Measurements from ENCODE around the gene CTBP2.

The CTBP2 gene

DNA sequence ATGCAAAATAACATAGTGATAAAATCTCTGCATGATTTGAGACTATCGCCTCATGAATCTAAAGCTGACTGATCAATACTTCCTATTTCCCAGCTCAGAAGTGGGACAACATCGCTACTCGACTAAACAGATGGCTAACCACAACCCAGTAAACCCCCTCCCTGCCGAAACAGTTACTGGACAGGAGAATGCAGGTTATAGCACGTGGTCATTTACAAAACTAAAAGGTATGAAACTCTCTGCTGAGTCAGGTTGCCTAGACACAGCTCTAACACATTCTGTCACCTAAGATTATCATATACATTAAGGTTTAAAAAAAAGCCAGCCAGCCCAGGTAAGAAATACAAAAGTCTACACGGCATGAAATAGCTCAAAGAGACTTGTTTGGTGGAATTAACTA, 64.0 kb downstream of the CTBP2 start:
- H3K4me3 ChIP-seq (ENCODE audit: low read length): no peak overlapping the region
- no peaks in the 10 kb centered on the region for H3K27me3 ChIP-seq (ENCODE audit: control insufficient read depth, insufficient read depth, low read length)
- no peak overlapping the region for H3K27ac ChIP-seq (ENCODE audit: low read depth, low read length)
- peaks cover 4% of the 10 kb centered on the region for H3K36me3 ChIP-seq (ENCODE audit: control insufficient read depth, insufficient read depth, low read length)
- H3K9ac ChIP-seq (ENCODE audit: low read length): no peak overlapping the region
- H3K4me1 ChIP-seq (ENCODE audit: control insufficient read depth, insufficient read depth, low read length): peaks cover 21% of the 10 kb centered on the region

DNA sequence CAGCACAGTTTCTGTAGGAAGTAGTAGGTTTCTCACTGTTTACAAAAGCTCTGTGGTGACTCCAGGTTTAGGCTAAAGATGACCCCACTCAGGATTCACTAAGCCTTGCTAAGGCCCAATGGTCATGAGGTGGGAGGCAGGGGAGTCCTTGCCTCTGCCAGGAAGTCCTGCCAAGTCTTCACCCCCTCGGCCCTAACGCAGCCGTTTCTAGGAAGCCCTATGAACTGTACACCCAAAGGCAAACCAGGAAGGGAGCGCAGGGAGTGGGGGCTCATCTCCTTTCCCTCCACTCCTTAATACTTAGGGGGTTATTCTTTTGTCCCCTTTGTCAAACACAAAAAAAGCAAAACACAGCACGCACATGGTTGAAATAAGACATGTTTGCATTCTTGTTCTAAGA, 64.6 kb downstream of the CTBP2 start:
- Histone ChIP-seq H3K27me3 (ENCODE audit: control insufficient read depth, insufficient read depth, low read length) (no peaks in the 10 kb centered on the region), H3K4me3 (ENCODE audit: low read length) (no peak overlapping the region), H3K9ac (ENCODE audit: low read length) (no peak overlapping the region), H3K36me3 (ENCODE audit: control insufficient read depth, insufficient read depth, low read length) (peaks cover 2% of the 10 kb centered on the region), H3K27ac (ENCODE audit: low read depth, low read length) (no peak overlapping the region), H3K4me1 (ENCODE audit: control insufficient read depth, insufficient read depth, low read length) (peaks cover 21% of the 10 kb centered on the region)

DNA sequence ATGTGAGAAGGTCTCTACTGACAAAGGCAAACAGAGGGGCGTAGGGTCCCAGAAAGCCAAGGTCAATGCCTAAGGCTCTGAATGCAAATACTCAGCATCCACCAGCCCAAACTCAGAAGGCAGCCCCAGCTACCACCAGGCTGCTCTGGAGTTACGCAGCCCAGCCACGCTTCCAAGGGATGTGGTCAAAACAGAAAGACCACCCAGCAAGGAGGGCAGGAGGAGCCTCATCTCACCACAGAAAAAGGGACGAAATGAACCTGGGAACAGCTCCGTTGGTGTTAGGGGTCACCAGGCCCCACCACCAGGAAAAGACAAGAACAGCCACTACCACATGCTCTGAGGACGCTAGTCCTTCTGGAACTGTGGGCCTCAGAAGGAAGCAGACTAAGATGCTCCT, 65.1 kb downstream of the CTBP2 start:
- peaks cover 2% of the 10 kb centered on the region for H3K36me3 ChIP-seq (ENCODE audit: control insufficient read depth, insufficient read depth, low read length)
- no peak overlapping the region for H3K27ac ChIP-seq (ENCODE audit: low read depth, low read length)
- no peak overlapping the region for H3K4me3 ChIP-seq (ENCODE audit: low read length)
- no peaks in the 10 kb centered on the region for H3K27me3 ChIP-seq (ENCODE audit: control insufficient read depth, insufficient read depth, low read length)
- H3K9ac ChIP-seq (ENCODE audit: low read length): no peak overlapping the region
- peaks cover 21% of the 10 kb centered on the region for H3K4me1 ChIP-seq (ENCODE audit: control insufficient read depth, insufficient read depth, low read length)

DNA sequence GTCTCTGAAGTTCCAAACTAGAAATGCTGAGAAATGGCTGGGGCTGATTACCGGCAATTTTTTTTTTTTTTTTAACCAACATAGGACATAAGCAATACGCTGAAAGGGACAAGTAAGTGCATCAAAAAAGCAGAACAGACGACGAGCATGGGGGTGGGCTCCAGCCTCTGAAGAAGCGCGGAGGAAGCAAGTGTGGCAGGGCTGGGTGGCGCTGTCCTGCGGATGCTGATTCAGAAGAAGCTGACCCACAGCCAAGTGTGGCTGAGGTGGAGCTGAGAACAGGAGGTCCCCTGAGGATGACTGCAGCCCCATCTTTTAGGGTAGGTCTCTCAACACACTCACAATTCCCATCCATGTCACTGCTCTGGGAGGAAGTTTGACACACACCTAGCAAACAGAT, 65.6 kb downstream of the CTBP2 start:
- Histone ChIP-seq H3K36me3 (ENCODE audit: control insufficient read depth, insufficient read depth, low read length) (peaks cover 2% of the 10 kb centered on the region), H3K27ac (ENCODE audit: low read depth, low read length) (no peak overlapping the region), H3K27me3 (ENCODE audit: control insufficient read depth, insufficient read depth, low read length) (no peaks in the 10 kb centered on the region), H3K4me3 (ENCODE audit: low read length) (no peak overlapping the region), H3K4me1 (ENCODE audit: control insufficient read depth, insufficient read depth, low read length) (peaks cover 21% of the 10 kb centered on the region), H3K9ac (ENCODE audit: low read length) (no peak overlapping the region)

DNA sequence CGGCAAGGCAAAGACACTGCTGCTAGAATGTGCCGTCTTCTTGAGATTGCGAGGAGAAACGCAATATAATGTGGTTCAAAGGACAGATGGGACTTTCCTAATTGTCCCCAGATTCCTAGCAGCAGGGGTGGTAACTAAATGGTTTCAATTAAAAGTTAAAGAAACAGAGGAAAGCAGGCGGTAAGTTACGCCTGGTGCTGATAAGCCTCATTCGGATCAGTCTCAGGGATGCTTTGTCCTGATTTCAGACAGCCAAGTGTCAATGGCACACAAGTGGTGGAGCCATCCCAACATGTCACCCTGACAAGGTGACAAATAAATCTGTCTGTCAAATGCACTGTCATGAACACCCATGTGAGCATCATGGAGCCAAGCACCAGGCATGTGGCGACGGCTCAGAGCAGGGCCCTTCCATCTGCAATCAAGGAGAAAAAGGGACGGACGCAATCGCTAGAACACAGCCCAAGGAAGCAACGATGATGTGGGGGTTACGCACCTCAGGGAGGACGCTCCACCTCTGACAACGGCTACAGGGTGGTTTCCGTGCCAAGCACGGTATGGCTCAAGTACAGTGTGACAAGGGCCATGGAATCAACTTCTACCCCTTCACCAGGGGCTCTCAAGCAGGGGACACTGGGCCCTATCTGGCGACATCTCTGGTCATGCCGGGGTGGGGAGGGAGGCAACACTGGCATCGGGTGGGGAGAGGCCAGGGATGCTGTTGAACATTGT, 66.2 kb downstream of the CTBP2 start:
- H3K27ac ChIP-seq (ENCODE audit: low read depth, low read length): peak overlapping the region; percentile 44
- no peaks in the 10 kb centered on the region for H3K27me3 ChIP-seq (ENCODE audit: control insufficient read depth, insufficient read depth, low read length)
- H3K36me3 ChIP-seq (ENCODE audit: control insufficient read depth, insufficient read depth, low read length): peaks cover 2% of the 10 kb centered on the region
- H3K4me1 ChIP-seq (ENCODE audit: control insufficient read depth, insufficient read depth, low read length): peaks cover 21% of the 10 kb centered on the region
- no peak overlapping the region for H3K9ac ChIP-seq (ENCODE audit: low read length)
- no peak overlapping the region for H3K4me3 ChIP-seq (ENCODE audit: low read length)

DNA sequence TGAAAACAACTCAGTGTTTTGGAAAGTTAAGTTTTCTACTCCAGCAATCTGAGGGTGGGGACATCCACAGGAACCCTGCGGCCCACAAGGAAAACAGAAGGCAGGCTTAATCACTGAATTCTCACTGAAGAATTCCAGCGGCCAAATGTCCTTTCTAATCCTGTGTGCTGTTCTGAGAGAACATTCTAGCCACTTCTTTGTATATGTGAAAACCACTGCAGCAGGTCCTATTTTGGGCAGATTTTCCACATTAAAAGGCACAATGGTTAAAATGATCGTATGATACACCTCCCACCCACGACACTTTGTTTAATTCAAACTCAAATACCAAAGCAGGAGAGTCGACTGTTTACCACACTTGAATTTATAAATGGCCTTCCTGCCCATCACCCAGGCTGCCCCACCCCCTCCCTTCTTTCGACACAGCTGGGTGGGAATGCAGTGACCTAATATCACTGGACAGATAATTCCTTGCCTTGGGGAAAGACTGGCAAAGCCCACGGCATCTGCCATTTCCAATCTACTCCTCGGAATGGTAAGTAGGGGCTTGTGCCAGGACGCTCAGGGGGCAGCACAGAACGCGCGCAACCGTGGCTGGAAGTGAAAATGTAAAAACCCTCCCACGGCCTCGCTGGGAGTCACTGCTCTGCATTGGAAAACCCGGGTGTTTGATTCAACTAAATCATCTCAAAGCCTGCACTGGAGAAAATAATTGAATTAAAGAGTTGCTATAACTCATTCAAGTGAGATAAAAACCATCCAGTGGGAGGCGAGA, 67.0 kb downstream of the CTBP2 start:
- Histone ChIP-seq H3K36me3 (ENCODE audit: control insufficient read depth, insufficient read depth, low read length) (peaks cover 2% of the 10 kb centered on the region), H3K9ac (ENCODE audit: low read length) (no peak overlapping the region), H3K27me3 (ENCODE audit: control insufficient read depth, insufficient read depth, low read length) (no peaks in the 10 kb centered on the region), H3K4me3 (ENCODE audit: low read length) (peak overlapping the region; percentile 6), H3K27ac (ENCODE audit: low read depth, low read length) (peak overlapping the region; percentile 44), H3K4me1 (ENCODE audit: control insufficient read depth, insufficient read depth, low read length) (peaks cover 21% of the 10 kb centered on the region)

DNA sequence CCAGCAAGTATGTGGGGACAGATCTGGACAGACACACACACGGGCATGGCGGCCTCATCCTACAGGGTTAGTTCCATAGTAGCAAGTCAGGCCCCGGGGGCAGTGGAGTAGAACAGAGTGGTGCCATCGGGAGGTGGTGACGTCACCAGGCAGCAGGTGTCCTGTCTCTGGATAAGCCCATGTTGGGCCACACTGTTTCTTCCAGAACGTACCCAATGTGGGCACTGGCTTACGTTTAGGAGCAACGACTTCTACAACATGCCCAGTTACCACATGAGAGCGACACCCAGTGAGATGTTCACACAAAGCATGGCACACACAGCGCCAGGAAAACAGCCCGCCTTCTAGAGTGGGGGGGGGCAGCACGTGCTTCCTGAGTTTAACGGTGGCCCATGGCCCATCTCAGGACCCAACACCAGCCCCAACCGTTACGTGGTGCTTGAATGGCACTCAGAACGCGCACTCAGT, 67.8 kb downstream of the CTBP2 start:
- Histone ChIP-seq H3K4me3 (ENCODE audit: low read length) (no peak overlapping the region), H3K36me3 (ENCODE audit: control insufficient read depth, insufficient read depth, low read length) (peaks cover 2% of the 10 kb centered on the region), H3K4me1 (ENCODE audit: control insufficient read depth, insufficient read depth, low read length) (peaks cover 21% of the 10 kb centered on the region), H3K27ac (ENCODE audit: low read depth, low read length) (peak overlapping the region; percentile 44), H3K27me3 (ENCODE audit: control insufficient read depth, insufficient read depth, low read length) (no peaks in the 10 kb centered on the region), H3K9ac (ENCODE audit: low read length) (no peak overlapping the region)

DNA sequence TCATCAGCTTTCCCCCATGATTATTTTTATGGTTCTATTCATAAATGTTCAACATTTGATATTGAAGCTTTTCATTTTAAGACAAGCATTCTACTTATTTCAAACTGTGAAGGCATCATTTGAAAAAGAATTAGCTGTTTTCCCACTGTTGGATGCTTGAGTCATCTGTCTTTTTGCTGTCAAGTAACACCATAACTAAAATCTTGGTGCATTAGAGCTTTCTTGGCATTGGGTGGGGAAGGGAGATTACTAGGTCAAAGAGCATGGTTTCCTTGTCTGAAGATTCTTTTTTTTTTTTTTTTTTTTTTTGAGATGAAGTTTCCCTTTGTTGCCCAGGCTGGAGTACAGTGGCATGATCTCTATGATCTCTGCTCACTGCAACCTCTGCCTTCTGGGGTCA, 68.5 kb downstream of the CTBP2 start:
- Histone ChIP-seq H3K4me1 (ENCODE audit: control insufficient read depth, insufficient read depth, low read length) (peaks cover 21% of the 10 kb centered on the region), H3K4me3 (ENCODE audit: low read length) (no peak overlapping the region), H3K9ac (ENCODE audit: low read length) (no peak overlapping the region), H3K27ac (ENCODE audit: low read depth, low read length) (no peak overlapping the region), H3K36me3 (ENCODE audit: control insufficient read depth, insufficient read depth, low read length) (peaks cover 2% of the 10 kb centered on the region), H3K27me3 (ENCODE audit: control insufficient read depth, insufficient read depth, low read length) (no peaks in the 10 kb centered on the region)

DNA sequence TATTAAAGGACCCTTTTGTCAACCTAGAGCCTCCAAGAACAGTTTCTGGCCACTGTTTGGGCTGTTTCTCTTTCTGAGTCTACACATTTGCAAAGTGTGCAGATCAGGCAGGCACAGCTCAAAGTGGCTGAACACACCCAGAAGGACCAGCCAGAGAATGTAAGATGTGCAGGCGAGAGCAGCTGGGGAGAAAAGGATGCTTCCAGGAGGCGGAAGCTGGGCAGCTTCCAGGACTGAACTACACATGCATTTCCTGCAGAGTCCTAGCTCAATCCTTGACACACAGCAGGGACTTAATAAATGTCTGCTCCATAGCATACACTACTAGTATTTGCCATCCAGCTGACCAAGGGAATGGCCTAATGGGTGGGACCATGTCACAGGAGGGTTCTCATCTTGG, 70.9 kb downstream of the CTBP2 start:
- Histone ChIP-seq H3K4me1 (ENCODE audit: control insufficient read depth, insufficient read depth, low read length) (peaks cover 13% of the 10 kb centered on the region), H3K36me3 (ENCODE audit: control insufficient read depth, insufficient read depth, low read length) (peaks cover 2% of the 10 kb centered on the region)

DNA sequence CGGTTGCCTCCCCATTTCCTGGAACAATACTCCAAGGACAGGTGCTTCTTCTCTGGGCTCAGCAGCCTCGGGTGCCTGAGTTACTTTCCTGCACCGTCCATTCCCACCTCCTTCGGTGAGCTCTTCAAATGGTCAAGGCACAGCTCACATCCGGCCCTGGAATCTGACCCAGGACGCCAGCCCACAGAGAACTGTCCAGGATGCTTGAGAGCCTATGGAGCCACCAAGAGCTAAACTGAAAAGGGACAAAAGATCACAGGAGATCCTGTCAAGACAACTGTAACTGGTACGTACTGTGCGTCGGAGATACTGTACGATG, 72.5 kb downstream of the CTBP2 start:
- H3K4me1 ChIP-seq (ENCODE audit: control insufficient read depth, insufficient read depth, low read length): peaks cover 8% of the 10 kb centered on the region
- H3K4me3 ChIP-seq (ENCODE audit: low read length): no peak overlapping the region
- H3K27me3 ChIP-seq (ENCODE audit: control insufficient read depth, insufficient read depth, low read length): no peaks in the 10 kb centered on the region

More for the DNA sequence above, 70.9 kb downstream of the CTBP2 start:
- no peaks in the 10 kb centered on the region for H3K27me3 ChIP-seq (ENCODE audit: control insufficient read depth, insufficient read depth, low read length)
- no peak overlapping the region for H3K9ac ChIP-seq (ENCODE audit: low read length)
- H3K4me3 ChIP-seq (ENCODE audit: low read length): no peak overlapping the region
- no peak overlapping the region for H3K27ac ChIP-seq (ENCODE audit: low read depth, low read length)

DNA sequence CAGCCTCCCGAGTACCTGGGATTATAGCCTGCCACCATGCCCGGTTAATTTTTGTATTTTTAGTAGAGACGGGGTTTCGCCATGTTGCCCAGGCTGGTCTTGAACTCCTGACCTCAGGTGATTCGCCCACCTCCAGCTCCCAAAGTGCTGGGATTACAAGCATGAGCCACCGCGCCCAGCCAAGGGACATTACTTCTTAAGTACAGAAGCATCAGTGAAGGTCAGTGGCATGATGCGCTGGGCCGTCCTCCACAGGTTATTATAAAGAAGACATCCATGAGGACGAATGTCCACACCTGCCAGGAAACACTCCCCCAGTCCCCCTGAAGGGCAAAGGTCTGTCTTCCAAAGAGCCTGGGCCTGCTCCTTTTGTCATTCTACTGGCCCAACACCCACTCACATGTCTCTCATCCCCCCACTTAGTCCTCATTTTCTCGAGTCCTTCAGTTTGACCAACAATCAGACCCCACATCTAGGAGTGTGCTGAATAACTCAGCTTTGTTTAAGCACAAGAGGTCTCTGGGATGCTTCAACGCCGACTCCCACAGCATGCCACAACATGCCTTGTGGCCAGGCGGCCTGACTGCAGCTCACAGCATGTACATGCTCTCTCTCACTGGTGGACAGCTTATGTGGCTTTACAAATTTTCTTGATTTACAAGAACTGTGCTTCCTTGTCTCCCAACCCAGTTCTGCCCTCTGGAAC, 73.0 kb downstream of the CTBP2 start:
- H3K27ac ChIP-seq (ENCODE audit: low read depth, low read length): no peak overlapping the region
- no peaks in the 10 kb centered on the region for H3K36me3 ChIP-seq (ENCODE audit: control insufficient read depth, insufficient read depth, low read length)
- H3K9ac ChIP-seq (ENCODE audit: low read length): no peak overlapping the region
- H3K27me3 ChIP-seq (ENCODE audit: control insufficient read depth, insufficient read depth, low read length): no peaks in the 10 kb centered on the region
- H3K4me3 ChIP-seq (ENCODE audit: low read length): no peak overlapping the region
- peaks cover 9% of the 10 kb centered on the region for H3K4me1 ChIP-seq (ENCODE audit: control insufficient read depth, insufficient read depth, low read length)

More for the DNA sequence above, 72.5 kb downstream of the CTBP2 start:
- Histone ChIP-seq H3K9ac (ENCODE audit: low read length) (no peak overlapping the region), H3K27ac (ENCODE audit: low read depth, low read length) (no peak overlapping the region), H3K36me3 (ENCODE audit: control insufficient read depth, insufficient read depth, low read length) (no peaks in the 10 kb centered on the region)

DNA sequence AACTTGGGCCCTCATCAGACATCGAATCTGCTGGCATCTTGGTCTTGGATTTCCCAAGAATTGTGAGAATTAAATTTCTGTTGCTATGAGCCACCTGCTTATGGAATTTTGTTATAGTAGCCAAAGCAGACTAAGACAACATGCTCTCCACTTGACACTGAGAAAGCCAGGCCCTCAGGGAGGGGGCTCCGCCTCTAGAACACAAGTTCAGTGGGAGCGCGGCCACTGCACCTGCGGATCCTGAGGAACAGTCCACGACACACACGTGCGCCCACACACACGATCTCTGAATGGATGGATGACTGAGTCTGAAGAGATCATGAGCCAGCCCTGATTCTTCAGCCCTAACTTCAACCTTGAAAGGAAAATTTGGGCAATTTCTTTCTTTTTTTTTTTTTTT, 73.7 kb downstream of the CTBP2 start:
- Histone ChIP-seq H3K27me3 (ENCODE audit: control insufficient read depth, insufficient read depth, low read length) (no peaks in the 10 kb centered on the region), H3K4me3 (ENCODE audit: low read length) (no peak overlapping the region), H3K27ac (ENCODE audit: low read depth, low read length) (no peak overlapping the region), H3K36me3 (ENCODE audit: control insufficient read depth, insufficient read depth, low read length) (no peaks in the 10 kb centered on the region), H3K4me1 (ENCODE audit: control insufficient read depth, insufficient read depth, low read length) (peaks cover 9% of the 10 kb centered on the region), H3K9ac (ENCODE audit: low read length) (no peak overlapping the region)
